H9 (cell line): ENCODE results near the gene CACNB2. TPM values are rescaled to one million over a fixed set of nuclear protein-coding genes. Genes with fewer than 3 reads are reported as not detected.

Experiments used
- DNase-seq: peaks from one replicate; pipeline ENCODE4 v3.0.0-alpha.2; 2017
- H2AFZ ChIP-seq: one replicate; pipeline ENCODE4 v1.6.1; 2013; ENCODE audit warnings: mild to moderate bottlenecking, low read length, control low read depth, moderate library complexity
- H2AK5ac ChIP-seq: 2 replicates; pipeline ENCODE4 v1.6.1; 2013; ENCODE audit warnings: low read length, control low read depth, mixed read lengths; ENCODE audit not compliant: insufficient read length
- H2BK120ac ChIP-seq: one replicate; pipeline ENCODE4 v1.6.1; 2013; ENCODE audit warnings: low read depth, mild to moderate bottlenecking, low read length, control low read depth, inconsistent platforms; ENCODE audit not compliant: poor library complexity, severe bottlenecking
- H2BK12ac ChIP-seq: 2 replicates; pipeline ENCODE4 v1.6.1; 2013; ENCODE audit warnings: low read length, control low read depth, mixed read lengths, low read depth; ENCODE audit not compliant: insufficient read length
- H2BK15ac ChIP-seq: 2 replicates; pipeline ENCODE4 v1.6.1; 2013; ENCODE audit warnings: low read depth, low read length, control low read depth
- H2BK20ac ChIP-seq: one replicate; pipeline ENCODE4 v1.6.1; 2013; ENCODE audit warnings: low read depth, mild to moderate bottlenecking, low read length, control low read depth, inconsistent platforms; ENCODE audit not compliant: poor library complexity, severe bottlenecking
- H2BK5ac ChIP-seq: 2 replicates; pipeline ENCODE4 v1.6.1; 2013; ENCODE audit warnings: low read length, control low read depth, mixed read lengths; ENCODE audit not compliant: insufficient read length
- H3K14ac ChIP-seq: 2 replicates; pipeline ENCODE4 v1.6.1; 2013; ENCODE audit warnings: low read length, control low read depth; ENCODE audit not compliant: insufficient read depth
- H3K18ac ChIP-seq: 2 replicates; pipeline ENCODE4 v1.6.1; 2013; ENCODE audit warnings: low read depth, mild to moderate bottlenecking, mixed read lengths, low read length, control low read depth; ENCODE audit not compliant: insufficient read length
- H3K23ac ChIP-seq: 2 replicates; pipeline ENCODE4 v1.6.1; 2013; ENCODE audit warnings: low read length, control low read depth, mixed read lengths, low read depth; ENCODE audit not compliant: insufficient read length
- H3K23me2 ChIP-seq: 2 replicates; pipeline ENCODE4 v1.6.1; 2013; ENCODE audit warnings: low read depth, mild to moderate bottlenecking, mixed read lengths, low read length, control low read depth; ENCODE audit not compliant: insufficient read length, poor library complexity, severe bottlenecking
- H3K27ac ChIP-seq: 2 replicates; pipeline ENCODE4 v1.5.1; 2013; ENCODE audit warnings: low read length, control low read depth, mixed read lengths, low read depth; ENCODE audit not compliant: insufficient read length
- H3K27me3 ChIP-seq: 2 replicates; pipeline ENCODE4 v1.6.1; 2013; ENCODE audit warnings: low read length, control low read depth, inconsistent platforms; ENCODE audit not compliant: insufficient read depth
- H3K4ac ChIP-seq: 2 replicates; pipeline ENCODE4 v1.6.1; 2013; ENCODE audit warnings: low read depth, mild to moderate bottlenecking, control low read depth, inconsistent platforms, low read length, moderate library complexity
- H3K4me1 ChIP-seq: 2 replicates; pipeline ENCODE4 v1.6.1; 2013; ENCODE audit warnings: low read length, control low read depth, inconsistent platforms; ENCODE audit not compliant: insufficient read depth
- H3K4me2 ChIP-seq: 2 replicates; pipeline ENCODE4 v1.6.1; 2013; ENCODE audit warnings: low read length, control low read depth, mixed read lengths; ENCODE audit not compliant: insufficient read length, insufficient read depth
- H3K56ac ChIP-seq: 2 replicates; pipeline ENCODE4 v1.6.1; 2013; ENCODE audit warnings: low read depth, mild to moderate bottlenecking, mixed read lengths, low read length, control low read depth; ENCODE audit not compliant: insufficient read length
- H3K79me1 ChIP-seq: 2 replicates; pipeline ENCODE4 v1.6.1; 2013; ENCODE audit warnings: low read depth, mild to moderate bottlenecking, moderate library complexity, low read length, control low read depth, inconsistent platforms; ENCODE audit not compliant: insufficient read depth, poor library complexity, severe bottlenecking
- H3K79me2 ChIP-seq: 2 replicates; pipeline ENCODE4 v1.6.1; 2013; ENCODE audit warnings: low read length, control low read depth, inconsistent platforms; ENCODE audit not compliant: insufficient read depth
- H3K9ac ChIP-seq: 2 replicates; pipeline ENCODE4 v1.6.1; 2013; ENCODE audit warnings: low read length, control low read depth, mixed read lengths; ENCODE audit not compliant: insufficient read length; ENCODE audit errors: extremely low read depth
- H3K9me3 ChIP-seq: one replicate; pipeline ENCODE4 v1.6.1; 2013; ENCODE audit warnings: low read depth, low read length, inconsistent platforms; ENCODE audit not compliant: control insufficient read depth
- H3T11ph ChIP-seq: one replicate; pipeline ENCODE4 v1.6.1; 2013; ENCODE audit warnings: mild to moderate bottlenecking, low read length, control low read depth, inconsistent platforms
- H4K20me1 ChIP-seq: one replicate; pipeline ENCODE4 v1.6.1; 2013; ENCODE audit not compliant: control insufficient read depth, insufficient read length, insufficient read depth
- H4K5ac ChIP-seq: 2 replicates; pipeline ENCODE4 v1.6.1; 2013; ENCODE audit warnings: low read depth, mild to moderate bottlenecking, mixed read lengths, low read length, control low read depth; ENCODE audit not compliant: insufficient read length
- H4K8ac ChIP-seq: replicated peaks from 2 replicates; pipeline ENCODE4 v1.6.1; 2013; ENCODE audit warnings: low read length, control low read depth, mixed read lengths, low read depth; ENCODE audit not compliant: insufficient read length
- H4K91ac ChIP-seq: 2 replicates; pipeline ENCODE4 v1.6.1; 2013; ENCODE audit warnings: low read depth, mild to moderate bottlenecking, moderate library complexity, mixed read lengths, low read length, control low read depth; ENCODE audit not compliant: insufficient read length
- H3K27ac Mint-ChIP-seq, 3 experiments: 2 replicates in 2 of 3; 3 replicates in 1 of 3; pipeline ENCODE4 v1.8.0; 2020 to 2021; ENCODE audit warnings: mixed read lengths in 3 of 3, mild to moderate bottlenecking in 1 of 3, moderate library complexity in 1 of 3
- H3K27me3 Mint-ChIP-seq: 2 replicates; pipeline ENCODE4 v1.8.0; 2021; ENCODE audit warnings: low read depth, mild to moderate bottlenecking, moderate library complexity, mixed read lengths
- H3K36me3 Mint-ChIP-seq, 3 experiments: 2 replicates in 2 of 3; 3 replicates in 1 of 3; pipeline ENCODE4 v1.8.0; 2020 to 2021; ENCODE audit warnings: low read depth in 3 of 3, mixed read lengths in 3 of 3; ENCODE audit not compliant: insufficient read depth in 1 of 3
- H3K4me1 Mint-ChIP-seq, 2 experiments: 2 replicates each; pipeline ENCODE4 v1.8.0; 2020; ENCODE audit warnings: mixed read lengths in 2 of 2
- H3K4me3 Mint-ChIP-seq, 2 experiments: 2 replicates in 1 of 2; 3 replicates in 1 of 2; pipeline ENCODE4 v1.8.0; 2020 to 2021; ENCODE audit warnings: mild to moderate bottlenecking in 2 of 2, mixed read lengths in 2 of 2, moderate library complexity in 1 of 2
- H3K9me3 Mint-ChIP-seq, 2 experiments: 2 replicates in 1 of 2; 3 replicates in 1 of 2; pipeline ENCODE4 v1.8.0; 2020; ENCODE audit warnings: mild to moderate bottlenecking in 2 of 2, mixed read lengths in 2 of 2, moderate library complexity in 1 of 2
- WGBS: extraction: QIAGEN DNeasy Blood & Tissue Kit; methylation state at CpG from one replicate; pipeline ENCODE4 v1.1.7; 2013; ENCODE audit warnings: missing lambda C conversion rate, low lambda C conversion rate, mixed read lengths; ENCODE audit not compliant: insufficient read length; ENCODE audit errors: extremely low coverage; 5-methylcytosine and 5-hydroxymethylcytosine counted together
- total RNA-seq: library from RNA; stranded (reverse); gene quantifications from 2 replicates; pipeline ENCODE4 v1.2.1, GENCODE V29; 2021
- TF ChIP-seq, protein P1 (sequence below): fragments of 200-600 bp; sonication (generic); conservative IDR thresholded peaks from 3 replicates; pipeline ENCODE4 v1.8.0; 2021; ENCODE audit warnings: antibody characterized with exemption, mild to moderate bottlenecking

The CACNB2 gene
- total RNA-seq, 1 experiment from 2014 or later, result 2.6 TPM

DNA sequence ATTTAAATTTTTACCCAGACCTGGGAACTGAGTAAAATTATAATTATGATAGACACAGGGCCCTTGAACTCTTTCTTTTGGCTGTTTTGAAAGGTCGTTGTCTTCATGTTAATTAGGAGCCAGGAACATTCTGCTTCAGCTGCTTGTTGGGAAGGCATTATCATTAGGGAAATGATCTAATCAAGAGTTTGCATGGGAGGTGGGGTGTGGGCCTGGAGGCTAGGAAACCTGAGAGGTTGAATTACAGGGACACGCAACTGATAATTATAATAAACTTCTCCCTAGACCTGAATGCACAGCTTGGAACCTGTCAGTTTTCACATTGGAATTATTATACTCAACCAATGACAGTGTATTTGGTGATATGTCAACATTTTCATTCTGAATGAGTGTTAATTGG lies 237.7 kb downstream of the CACNB2 start:
- no peak overlapping the region for H3K23ac ChIP-seq
- Mint-ChIP-seq H3K4me3 (no peak overlapping the region), H3K27ac (no peak overlapping the region), H3K27me3 (no peaks in the 10 kb centered on the region), H3K9me3 (peaks cover 3 to 9% of the 10 kb centered on the region in 2 experiments; a peak in 3 of 5 replicates), H3K36me3 (peaks cover 0 to 10% (median 0%) of the 10 kb centered on the region in 3 experiments; a peak in 2 of 7 replicates), H3K4me1 (no peaks in the 10 kb centered on the region)
- H4K20me1 ChIP-seq, result no peaks in the 10 kb centered on the region
- no peak overlapping the region for H3T11ph ChIP-seq
- no peak overlapping the region for H3K9ac ChIP-seq
- no peak overlapping the region for H2BK20ac ChIP-seq
- no peak overlapping the region for H3K27ac ChIP-seq
- no peak overlapping the region for H4K8ac ChIP-seq
- no peak overlapping the region for H4K5ac ChIP-seq
- no peak overlapping the region for H2AFZ ChIP-seq
- no peaks in the 10 kb centered on the region for H3K4me1 ChIP-seq
- no peak overlapping the region for H2AK5ac ChIP-seq
- H3K23me2 ChIP-seq, result no peaks in the 10 kb centered on the region
- H3K79me2 ChIP-seq, result no peaks in the 10 kb centered on the region
- DNase-seq, result no peak
- no peak overlapping the region for H4K91ac ChIP-seq
- H3K27me3 ChIP-seq, result no peaks in the 10 kb centered on the region
- TF ChIP-seq, protein P1, sequence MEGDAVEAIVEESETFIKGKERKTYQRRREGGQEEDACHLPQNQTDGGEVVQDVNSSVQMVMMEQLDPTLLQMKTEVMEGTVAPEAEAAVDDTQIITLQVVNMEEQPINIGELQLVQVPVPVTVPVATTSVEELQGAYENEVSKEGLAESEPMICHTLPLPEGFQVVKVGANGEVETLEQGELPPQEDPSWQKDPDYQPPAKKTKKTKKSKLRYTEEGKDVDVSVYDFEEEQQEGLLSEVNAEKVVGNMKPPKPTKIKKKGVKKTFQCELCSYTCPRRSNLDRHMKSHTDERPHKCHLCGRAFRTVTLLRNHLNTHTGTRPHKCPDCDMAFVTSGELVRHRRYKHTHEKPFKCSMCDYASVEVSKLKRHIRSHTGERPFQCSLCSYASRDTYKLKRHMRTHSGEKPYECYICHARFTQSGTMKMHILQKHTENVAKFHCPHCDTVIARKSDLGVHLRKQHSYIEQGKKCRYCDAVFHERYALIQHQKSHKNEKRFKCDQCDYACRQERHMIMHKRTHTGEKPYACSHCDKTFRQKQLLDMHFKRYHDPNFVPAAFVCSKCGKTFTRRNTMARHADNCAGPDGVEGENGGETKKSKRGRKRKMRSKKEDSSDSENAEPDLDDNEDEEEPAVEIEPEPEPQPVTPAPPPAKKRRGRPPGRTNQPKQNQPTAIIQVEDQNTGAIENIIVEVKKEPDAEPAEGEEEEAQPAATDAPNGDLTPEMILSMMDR, result no peak
- no peak overlapping the region for H3K4ac ChIP-seq
- H2BK12ac ChIP-seq, result no peak overlapping the region
- H3K56ac ChIP-seq, result no peak overlapping the region
- no peaks in the 10 kb centered on the region for H3K9me3 ChIP-seq
- H2BK15ac ChIP-seq, result no peak overlapping the region
- no peak overlapping the region for H2BK120ac ChIP-seq
- no peak overlapping the region for H2BK5ac ChIP-seq
- no peak overlapping the region for H3K4me2 ChIP-seq
- no peak overlapping the region for H3K14ac ChIP-seq
- no peaks in the 10 kb centered on the region for H3K79me1 ChIP-seq
- no peak overlapping the region for H3K18ac ChIP-seq
- WGBS, result no CpG with 5 or more reads among the region's 2 CpGs
